ENCODE measurements around the gene SEMA6A. TPM values are rescaled to one million over a fixed set of nuclear protein-coding genes. Genes with fewer than 3 reads are reported as not detected.
A peak's percentile ranks its signal among the peaks of the same experiment; 100 is the strongest.

Gene SEMA6A
- total RNA-seq, 2 experiments from 2014 or later = not detected

DNA sequence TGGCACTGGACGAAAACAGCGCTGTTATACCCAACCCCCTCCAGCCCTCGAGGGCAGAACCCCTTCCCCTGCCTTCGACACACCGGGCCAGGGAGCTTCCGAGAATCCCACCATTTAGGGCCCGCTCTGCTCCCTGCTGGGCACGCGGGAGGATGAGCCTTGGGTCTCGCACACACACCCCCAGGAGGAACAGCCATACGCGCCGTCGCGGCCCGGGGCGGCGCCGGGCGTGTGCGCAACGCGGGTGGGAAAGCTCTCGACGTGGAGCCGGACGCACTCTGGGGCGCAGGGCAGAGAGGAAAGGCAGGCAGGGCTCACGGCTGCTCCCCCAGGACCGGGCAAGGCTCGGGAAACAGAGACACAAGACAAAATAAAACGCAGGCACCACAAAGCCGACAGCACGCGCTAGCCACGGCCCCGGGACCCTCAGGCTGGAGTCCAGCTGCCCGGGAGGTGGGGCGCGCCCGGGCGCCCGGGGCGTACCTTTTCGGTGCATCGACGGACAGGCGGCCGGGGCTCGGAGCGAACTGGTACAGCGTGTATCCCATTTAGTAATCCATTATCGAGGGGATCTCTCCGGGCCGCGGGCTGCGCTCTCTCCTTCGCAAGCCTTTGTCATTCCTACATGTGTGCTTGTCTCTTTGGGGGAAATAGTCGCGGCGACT is 789 bp downstream of the SEMA6A start:
- no peak overlapping the region for H3K27ac Mint-ChIP-seq
- DNase-seq = peak; percentile 18

DNA sequence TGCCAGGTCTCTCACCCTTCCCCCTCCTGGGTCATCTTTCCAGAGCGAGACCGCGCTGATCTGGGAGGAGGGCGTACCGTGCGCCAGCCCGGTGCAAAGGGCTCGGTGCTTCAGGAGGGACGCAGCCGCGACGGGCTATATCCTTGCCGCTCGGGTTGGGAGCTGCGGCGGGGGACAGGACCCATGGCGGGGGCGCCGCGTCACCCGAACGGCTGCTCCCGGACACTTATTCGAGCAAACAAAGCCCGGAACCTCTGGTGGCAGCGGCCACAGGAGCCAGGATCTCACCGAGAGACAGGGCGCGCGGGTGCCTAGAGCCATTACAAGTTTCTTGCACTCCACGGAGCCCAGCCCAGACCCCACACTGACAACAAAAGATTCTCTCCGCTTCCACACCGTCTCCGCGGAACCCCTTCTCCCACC is 1.3 kb downstream of the SEMA6A start:
- ATAC-seq = no peak
- Mint-ChIP-seq H3K27ac (no peak overlapping the region), H3K9me3 (ENCODE audit: low read depth) (no peaks in the 10 kb centered on the region), H3K36me3 (ENCODE audit: low read depth) (no peaks in the 10 kb centered on the region), H3K4me3 (peak overlapping the region; percentile 12), H3K27me3 (peaks cover 69% of the 10 kb centered on the region), H3K4me1 (peaks cover 25% of the 10 kb centered on the region)
- intact Hi-C loops (cut with DNase I, micrococcal nuclease) = loop anchor here in 1 of 2 experiments (5.0 to 10.0 kb wide), 2 partner anchors 436 to 758 kb away; partner anchors contain the start of gene CDO1
- peak; percentile 17 for DNase-seq
- ChIA-PET CTCF (no interaction called here), POLR2A (no interaction called here)

More for the DNA sequence above, 789 bp downstream of the SEMA6A start:
- POLR2A ChIA-PET = no interaction called here
- Mint-ChIP-seq H3K36me3 (ENCODE audit: low read depth) (no peaks in the 10 kb centered on the region), H3K9me3 (ENCODE audit: low read depth) (no peaks in the 10 kb centered on the region), H3K27me3 (peaks cover 68% of the 10 kb centered on the region), H3K4me3 (peak overlapping the region; percentile 68), H3K4me1 (peaks cover 25% of the 10 kb centered on the region)
- ATAC-seq = no peak
- intact Hi-C loops (cut with DNase I, micrococcal nuclease) = loop anchor here in 1 of 2 experiments (5.0 to 10.0 kb wide), 2 partner anchors 437 to 759 kb away; partner anchors contain the start of gene CDO1
- CTCF ChIA-PET = no interaction called here

DNA sequence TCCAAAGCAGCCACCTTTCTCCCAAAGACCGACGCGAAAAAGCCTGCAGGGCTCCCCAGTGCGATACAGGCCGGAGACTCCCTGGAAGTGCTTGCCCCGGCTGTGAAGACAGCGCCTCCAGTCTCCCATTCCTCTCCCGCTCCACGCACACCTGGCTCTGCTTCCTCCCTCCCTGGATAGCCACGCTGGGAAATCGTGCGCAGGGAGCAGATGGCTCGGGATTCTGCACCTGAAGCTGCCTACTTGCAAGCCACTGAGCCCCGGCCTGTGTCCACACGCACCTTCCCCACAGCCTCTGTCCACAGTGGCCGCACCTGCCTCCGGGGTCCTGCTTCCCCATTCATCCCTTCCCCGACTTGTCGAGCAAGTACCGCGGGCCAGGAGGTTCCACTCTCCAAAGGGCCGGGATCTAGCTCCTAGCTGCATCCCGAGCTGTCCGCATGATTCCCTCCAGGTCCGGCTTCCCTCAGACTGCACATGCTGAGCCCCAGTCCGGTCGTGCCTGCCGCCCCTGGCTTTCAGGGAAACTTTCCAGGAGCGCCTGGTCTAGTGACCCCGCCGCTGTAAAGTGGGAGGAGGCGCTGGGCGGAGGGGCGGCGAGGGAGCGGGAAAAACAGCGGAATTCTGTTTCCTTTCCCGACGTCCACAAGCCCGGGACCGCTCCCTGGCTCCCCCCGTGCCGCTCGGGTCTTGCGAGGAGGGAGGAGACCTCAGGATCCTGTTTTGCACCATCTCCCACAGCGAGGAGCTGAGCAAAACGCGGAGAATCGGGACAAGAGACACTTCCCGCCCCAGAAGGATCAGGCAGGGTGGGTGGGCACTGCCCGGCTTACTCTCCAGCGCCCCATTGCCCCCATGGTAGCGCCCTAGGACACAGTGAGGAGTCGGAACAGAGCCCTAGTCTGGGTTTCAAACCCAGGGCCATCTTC is 2.0 kb downstream of the SEMA6A start:
- ChIA-PET CTCF (interaction anchor here (0.6 kb wide), 1 partner anchor 13 kb away, joined by 3 read pairs; no protein-coding TSS in a partner anchor), POLR2A (no interaction called here)
- Mint-ChIP-seq H3K9me3 (ENCODE audit: low read depth) (no peaks in the 10 kb centered on the region), H3K36me3 (ENCODE audit: low read depth) (no peaks in the 10 kb centered on the region), H3K27me3 (peaks cover 71% of the 10 kb centered on the region), H3K4me3 (no peak overlapping the region), H3K27ac (no peak overlapping the region), H3K4me1 (peaks cover 25% of the 10 kb centered on the region)
- ATAC-seq (no peak), DNase-seq (peak; percentile 5)
- intact Hi-C loops (cut with DNase I, micrococcal nuclease) = loop anchor here in 1 of 2 experiments (5.0 to 10.0 kb wide), 2 partner anchors 435 to 758 kb away; partner anchors contain the start of gene CDO1

DNA sequence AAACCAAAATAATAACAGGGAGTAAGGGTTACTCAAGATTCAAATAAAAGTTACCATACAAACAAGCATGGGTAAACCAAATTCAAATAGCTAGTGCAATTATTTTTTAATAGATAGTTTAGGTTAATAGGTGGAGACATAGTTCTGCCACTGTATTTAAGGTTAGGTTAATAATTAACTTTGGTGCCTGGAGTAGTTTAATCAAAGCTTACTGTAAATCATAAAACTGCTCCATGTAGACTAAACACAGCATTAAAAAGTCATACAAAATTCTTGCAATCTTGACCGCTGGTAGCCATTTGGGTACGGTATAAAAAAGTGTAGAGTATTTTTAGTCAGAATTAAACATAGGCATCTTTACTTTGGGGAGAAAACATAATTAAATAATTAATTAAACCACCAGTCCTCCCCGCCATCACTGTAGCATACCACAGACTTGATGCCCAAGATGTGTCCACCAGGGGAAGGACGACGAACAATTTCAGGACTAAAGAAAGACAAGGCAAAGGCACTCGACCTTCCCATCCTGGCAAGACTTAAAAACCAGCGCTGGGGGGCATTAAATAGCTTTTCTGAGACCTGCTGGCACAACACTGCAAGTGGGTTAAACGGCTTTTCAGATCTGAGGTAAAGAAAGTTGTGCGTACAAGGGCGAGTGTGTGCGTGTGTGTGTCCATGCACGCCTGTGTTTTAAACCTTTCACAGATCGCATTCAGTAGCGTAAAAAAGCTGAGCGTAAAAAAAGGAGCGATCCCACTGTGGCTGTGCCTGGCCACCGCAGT is 2.9 kb downstream of the SEMA6A start:
- H3K27me3 Mint-ChIP-seq = peaks cover 67% of the 10 kb centered on the region
- peaks cover 19% of the 10 kb centered on the region for H3K4me1 Mint-ChIP-seq
- ATAC-seq (no peak), DNase-seq (no peak)
- intact Hi-C loops (cut with DNase I, micrococcal nuclease) = loop anchor here in 1 of 2 experiments (5.0 to 10.0 kb wide), 2 partner anchors 434 to 757 kb away; partner anchors contain the start of gene CDO1
- H3K4me3 Mint-ChIP-seq = no peak overlapping the region
- no peak overlapping the region for H3K27ac Mint-ChIP-seq
- H3K9me3 Mint-ChIP-seq (ENCODE audit: low read depth) = no peaks in the 10 kb centered on the region
- ChIA-PET POLR2A (no interaction called here), CTCF (no interaction called here)
- H3K36me3 Mint-ChIP-seq (ENCODE audit: low read depth) = no peaks in the 10 kb centered on the region

DNA sequence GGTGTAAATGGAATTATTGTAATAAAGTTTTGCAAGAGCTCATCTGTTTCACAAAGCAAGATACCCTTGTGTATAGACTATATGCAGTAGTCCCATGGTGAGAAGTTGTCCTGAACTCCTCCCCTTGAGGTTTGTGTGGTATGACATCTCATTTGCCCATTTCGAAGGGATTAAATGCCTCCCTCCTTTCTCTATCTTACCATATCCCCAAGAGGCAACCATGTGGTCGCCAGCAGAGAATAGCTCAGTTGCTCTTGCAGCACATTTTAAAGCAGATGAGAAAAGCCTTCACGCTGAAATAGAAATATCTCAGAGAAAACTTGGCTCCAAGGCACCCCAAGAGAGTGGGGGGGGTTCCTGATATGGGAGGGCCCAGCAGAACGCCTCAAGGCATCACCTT is 4.6 kb downstream of the SEMA6A start:
- H3K4me1 Mint-ChIP-seq = peaks cover 11% of the 10 kb centered on the region
- no peak for ATAC-seq
- POLR2A ChIA-PET = no interaction called here

DNA sequence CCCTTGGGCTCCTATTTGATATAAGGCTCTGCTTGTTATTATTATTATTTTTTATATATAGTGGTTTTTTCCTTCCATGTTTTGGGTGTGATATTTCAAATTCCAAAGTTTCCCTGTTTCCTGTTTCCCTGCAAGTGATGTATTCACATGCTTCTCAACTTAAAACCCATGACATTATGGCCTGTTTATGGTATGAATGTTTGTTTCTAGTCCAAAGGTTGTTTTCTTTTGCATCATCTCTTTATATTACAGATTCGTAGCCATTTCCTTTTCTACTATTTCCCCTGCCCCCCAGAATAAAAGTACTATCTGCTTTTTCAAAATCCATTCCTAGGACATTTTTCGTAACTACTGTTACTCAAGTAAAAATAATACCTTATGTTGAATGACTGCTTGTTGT is 7.5 kb downstream of the SEMA6A start:
- ChIA-PET CTCF (no interaction called here), POLR2A (no interaction called here)
- no peaks in the 10 kb centered on the region for H3K4me1 Mint-ChIP-seq
- peaks cover 34% of the 10 kb centered on the region for H3K27me3 Mint-ChIP-seq
- H3K4me3 Mint-ChIP-seq = no peak overlapping the region
- intact Hi-C loops (cut with DNase I, micrococcal nuclease) = no loop called here
- H3K27ac Mint-ChIP-seq = no peak overlapping the region
- ATAC-seq (no peak), DNase-seq (no peak)
- H3K36me3 Mint-ChIP-seq (ENCODE audit: low read depth) = no peaks in the 10 kb centered on the region
- no peaks in the 10 kb centered on the region for H3K9me3 Mint-ChIP-seq (ENCODE audit: low read depth)

More for the DNA sequence above, 4.6 kb downstream of the SEMA6A start:
- peaks cover 57% of the 10 kb centered on the region for H3K27me3 Mint-ChIP-seq
- no peak overlapping the region for H3K4me3 Mint-ChIP-seq
- no peak for DNase-seq
- no peaks in the 10 kb centered on the region for H3K36me3 Mint-ChIP-seq (ENCODE audit: low read depth)
- no peaks in the 10 kb centered on the region for H3K9me3 Mint-ChIP-seq (ENCODE audit: low read depth)
- H3K27ac Mint-ChIP-seq = no peak overlapping the region
- intact Hi-C loops (cut with DNase I, micrococcal nuclease) = loop anchor here in 1 of 2 experiments (5.0 to 10.0 kb wide), 2 partner anchors 433 to 755 kb away; partner anchors contain the start of gene CDO1
- CTCF ChIA-PET = no interaction called here

DNA sequence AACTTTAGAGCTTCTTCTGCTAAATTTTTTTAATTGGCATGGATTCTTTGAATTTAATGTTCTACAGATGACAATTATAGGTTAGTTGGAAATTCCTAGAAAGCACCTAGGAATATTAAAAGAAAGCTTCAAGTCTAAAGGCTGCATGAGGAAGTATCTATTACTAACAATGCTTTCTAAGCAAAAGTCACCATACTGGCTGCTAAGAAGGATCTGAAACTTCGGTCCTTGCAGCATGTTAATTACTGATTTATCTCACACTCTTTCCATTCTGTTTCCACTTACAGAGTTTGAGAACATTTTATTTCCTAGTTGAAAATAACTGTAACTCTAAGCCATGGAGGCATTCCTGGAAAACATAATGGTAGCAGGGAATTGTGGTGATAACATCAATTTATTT is 8.4 kb downstream of the SEMA6A start:
- H3K36me3 Mint-ChIP-seq (ENCODE audit: low read depth) = no peaks in the 10 kb centered on the region
- ATAC-seq (no peak), DNase-seq (no peak)
- ChIA-PET CTCF (interaction anchor here (0.7 to 0.8 kb wide), 2 partner anchors 54 to 143 kb away, joined by 3 read pairs; no protein-coding TSS in a partner anchor), POLR2A (no interaction called here)
- intact Hi-C loops (cut with DNase I, micrococcal nuclease) = no loop called here
- no peaks in the 10 kb centered on the region for H3K9me3 Mint-ChIP-seq (ENCODE audit: low read depth)
- no peak overlapping the region for H3K4me3 Mint-ChIP-seq
- peaks cover 28% of the 10 kb centered on the region for H3K27me3 Mint-ChIP-seq
- no peaks in the 10 kb centered on the region for H3K4me1 Mint-ChIP-seq
- H3K27ac Mint-ChIP-seq = no peak overlapping the region

DNA sequence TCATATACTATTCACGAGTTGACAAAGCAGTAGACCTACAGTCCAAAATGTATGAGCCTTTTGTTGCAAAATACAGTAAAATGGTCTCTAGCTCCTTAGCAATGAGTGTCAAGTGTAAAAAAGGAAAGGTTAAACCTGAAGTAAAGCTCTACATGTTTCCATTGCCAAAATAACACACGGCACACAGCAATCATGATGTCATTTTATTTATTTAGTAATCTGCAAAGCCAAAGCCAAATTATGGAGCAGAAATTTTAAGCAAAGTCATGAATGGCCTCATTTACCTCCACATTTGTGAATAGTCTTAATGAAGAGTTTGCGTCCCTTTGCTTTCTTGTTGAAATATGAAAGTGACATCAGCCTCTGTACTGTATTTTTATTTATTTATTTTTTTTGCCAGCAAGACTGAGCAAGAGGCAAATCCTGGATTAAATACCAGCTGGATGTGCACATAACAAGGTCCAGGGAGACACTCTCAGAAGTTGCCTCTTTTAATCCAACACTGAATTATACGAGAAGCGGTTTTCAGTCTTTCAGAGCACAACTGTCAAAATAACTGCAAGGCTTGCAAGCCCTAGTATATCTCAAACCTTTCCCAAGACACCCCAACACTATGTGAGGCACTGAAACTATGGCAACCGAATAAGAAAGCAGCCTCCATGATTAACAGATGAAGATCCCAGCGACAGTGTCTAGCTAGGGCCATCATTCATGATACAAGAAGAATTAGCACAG is 9.7 kb downstream of the SEMA6A start:
- ChIA-PET POLR2A (no interaction called here), CTCF (interaction anchor here (0.6 kb wide), 1 partner anchor 46 kb away, joined by 3 read pairs; no protein-coding TSS in a partner anchor)
- Mint-ChIP-seq H3K27ac (no peak overlapping the region), H3K4me1 (no peaks in the 10 kb centered on the region), H3K4me3 (no peak overlapping the region), H3K9me3 (ENCODE audit: low read depth) (no peaks in the 10 kb centered on the region), H3K36me3 (ENCODE audit: low read depth) (no peaks in the 10 kb centered on the region), H3K27me3 (peaks cover 21% of the 10 kb centered on the region)
- DNase-seq (no peak), ATAC-seq (no peak)
- intact Hi-C loops (cut with DNase I, micrococcal nuclease) = no loop called here

DNA sequence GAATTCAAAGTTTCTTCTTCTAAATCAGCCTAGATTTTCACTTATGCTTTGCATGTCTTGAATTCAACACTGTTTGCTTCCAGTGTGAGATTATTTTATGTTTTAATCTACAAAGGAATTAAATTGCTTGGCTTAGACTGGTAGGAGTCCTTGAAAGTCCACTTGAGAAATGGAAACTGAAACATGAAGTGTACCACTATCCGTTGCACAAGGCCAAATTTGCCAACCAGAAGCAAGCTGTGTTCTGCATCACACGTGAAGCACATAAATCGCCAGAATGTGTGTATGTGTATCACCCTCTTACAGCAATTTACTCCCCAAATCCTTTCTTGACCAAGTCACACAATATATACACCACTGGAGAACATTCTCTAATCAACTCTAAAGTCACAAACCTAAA is 10.3 kb downstream of the SEMA6A start:
- Mint-ChIP-seq H3K27me3 (peaks cover 15% of the 10 kb centered on the region), H3K36me3 (ENCODE audit: low read depth) (no peaks in the 10 kb centered on the region), H3K27ac (no peak overlapping the region), H3K4me3 (no peak overlapping the region), H3K9me3 (ENCODE audit: low read depth) (no peaks in the 10 kb centered on the region), H3K4me1 (no peaks in the 10 kb centered on the region)
- ATAC-seq = no peak
- ChIA-PET CTCF (interaction anchor here (0.6 kb wide), 1 partner anchor 46 kb away, joined by 3 read pairs; no protein-coding TSS in a partner anchor), POLR2A (no interaction called here)
- intact Hi-C loops (cut with DNase I, micrococcal nuclease) = no loop called here
- DNase-seq = no peak

DNA sequence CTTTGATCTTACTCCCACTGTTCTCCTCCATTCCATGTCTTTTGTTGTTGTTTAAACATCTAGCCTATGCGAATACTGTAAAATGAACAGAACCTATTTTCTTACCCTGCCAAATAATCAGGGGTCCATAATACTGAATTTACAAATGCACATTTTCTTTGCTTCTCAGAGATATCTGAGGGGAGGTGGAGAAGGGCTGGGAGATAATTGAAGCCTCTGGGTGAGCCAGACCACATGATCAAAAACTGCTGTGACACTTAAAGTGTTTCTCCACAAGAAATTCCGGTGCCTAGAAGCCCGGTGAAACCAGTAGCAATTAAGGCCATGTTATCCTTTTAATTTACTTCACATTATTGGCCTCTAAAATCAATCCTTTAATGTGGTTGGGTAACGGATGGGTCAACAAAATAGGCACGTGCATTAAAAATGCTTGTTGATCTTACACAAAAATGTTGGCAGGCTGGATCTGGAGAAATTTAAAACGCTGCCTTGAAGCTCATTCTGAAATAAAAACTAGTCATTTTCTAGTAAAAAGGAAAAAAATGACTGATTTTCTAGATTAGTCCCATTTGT is 10.8 kb downstream of the SEMA6A start:
- no peak for DNase-seq
- Mint-ChIP-seq H3K4me1 (no peaks in the 10 kb centered on the region), H3K4me3 (no peak overlapping the region), H3K27ac (no peak overlapping the region), H3K36me3 (ENCODE audit: low read depth) (no peaks in the 10 kb centered on the region), H3K27me3 (peaks cover 10% of the 10 kb centered on the region), H3K9me3 (ENCODE audit: low read depth) (no peaks in the 10 kb centered on the region)
- POLR2A ChIA-PET = no interaction called here
- intact Hi-C loops (cut with DNase I, micrococcal nuclease) = no loop called here
- no peak for ATAC-seq
- CTCF ChIA-PET = no interaction called here

All from activated CD4-positive, alpha-beta T cell treated with anti-CD3 and anti-CD28 coated beads for 36 hours (primary cell).